K562 (cell line): Measurements from ENCODE around the gene GTPBP1. TPM values are rescaled to one million over a fixed set of nuclear protein-coding genes. Genes with fewer than 3 reads are reported as not detected.
A peak's percentile ranks its signal among the peaks of the same experiment; 100 is the strongest.

ENCODE experiments used
- ARID3B ChIP-seq: fragments of 250-450 bp; sonication (Bioruptor Pico); IDR thresholded peaks from 2 replicates; pipeline ENCODE4 v1.4.0; 2020; ENCODE audit warnings: borderline replicate concordance
- CC2D1A ChIP-seq: fragments of 450-650 bp; IDR thresholded peaks from 2 replicates; pipeline ENCODE4 v1.6.1; 2017; ENCODE audit warnings: mild to moderate bottlenecking
- CLOCK ChIP-seq: fragments of 250-450 bp; sonication (Bioruptor Pico); IDR thresholded peaks from 2 replicates; pipeline ENCODE4 v1.4.0; 2020; ENCODE audit warnings: mild to moderate bottlenecking, moderate library complexity, borderline replicate concordance
- CREB5 ChIP-seq: fragments of 250-450 bp; sonication (Bioruptor Pico); IDR thresholded peaks from 2 replicates; pipeline ENCODE4 v1.5.0; 2020; ENCODE audit warnings: mild to moderate bottlenecking
- ETV6 ChIP-seq, 3 experiments: fragments of 150-350 bp in 1 of 3; sonication (generic) in 1 of 3; formaldehyde crosslinking in 1 of 3; IDR thresholded peaks; 2 replicates each; pipeline versions ENCODE4 v1.6.1 to v1.8.0; 2014 to 2022; ENCODE audit warnings: borderline replicate concordance in 2 of 3, low read depth in 2 of 3, antibody characterized with exemption in 1 of 3, low read length in 1 of 3, mild to moderate bottlenecking in 1 of 3, missing genetic modification reagents in 1 of 3
- IFI16 ChIP-seq: fragments of 250-450 bp; sonication (Bioruptor Pico); IDR thresholded peaks from 2 replicates; pipeline ENCODE4 v2.1.2; 2022; ENCODE audit warnings: mild to moderate bottlenecking, inconsistent platforms
- MBD1 ChIP-seq: fragments of 250-450 bp; sonication (Bioruptor Pico); IDR thresholded peaks from 2 replicates; pipeline ENCODE4 v1.8.0; 2022; ENCODE audit warnings: inconsistent platforms
- MCM3 ChIP-seq: fragments of 450-650 bp; IDR thresholded peaks from 2 replicates; pipeline ENCODE4 v1.6.1; 2016
- MIER1 ChIP-seq: fragments of 450-650 bp; IDR thresholded peaks from 2 replicates; pipeline ENCODE4 v1.6.1; 2016; ENCODE audit warnings: antibody characterized with exemption, mild to moderate bottlenecking, low read depth
- NBN ChIP-seq: fragments of 450-650 bp; IDR thresholded peaks from 2 replicates; pipeline ENCODE4 v1.6.1; 2016; ENCODE audit warnings: low read depth, mild to moderate bottlenecking
- NR2C1 ChIP-seq, 2 experiments: fragments of 450-650 bp; IDR thresholded peaks; 2 replicates each; pipeline ENCODE4 v1.6.1; 2017; ENCODE audit warnings: mild to moderate bottlenecking in 2 of 2, antibody characterized with exemption in 1 of 2, inconsistent platforms in 1 of 2, missing compliant biosample characterization in 1 of 2, missing genetic modification characterization in 1 of 2
- POLR2H ChIP-seq: IDR thresholded peaks from 2 replicates; pipeline ENCODE4 v1.6.1; 2016; ENCODE audit warnings: missing genetic modification characterization, low read depth, mild to moderate bottlenecking, control low read depth, missing compliant biosample characterization, moderate library complexity
- THRA ChIP-seq: fragments of 450-650 bp; IDR thresholded peaks from 2 replicates; pipeline ENCODE4 v1.6.1; 2017; ENCODE audit warnings: mild to moderate bottlenecking, moderate library complexity
- WHSC1 ChIP-seq: IDR thresholded peaks from one replicate; pipeline ENCODE4 v1.6.1; 2012; ENCODE audit warnings: low read length, control low read depth, inconsistent platforms
- ZBTB17 ChIP-seq: fragments of 450-650 bp; formaldehyde crosslinking; IDR thresholded peaks from 2 replicates; pipeline ENCODE4 v1.4.0; 2020; ENCODE audit warnings: mild to moderate bottlenecking
- polyA plus RNA-seq, 8 experiments: library from polyadenylated mRNA; depleted of rRNA in 4 of 8; stranded (reverse) in 5 of 8; unstranded in 3 of 8; fragments of >200 nt; fragmentation: Nextera tagmentation in 2 of 8; fragmentation: Illumina TruSeq in 1 of 8; extraction: Ambion mirVana in 2 of 8; extraction: Trizol in 1 of 8; gene quantifications; 2 replicates each; pipeline versions ENCODE4 v1.2.1 to v1.2.3, GENCODE V29; 2011 to 2014; ENCODE audit warnings: inconsistent platforms in 1 of 8, missing spikeins in 1 of 8
- total RNA-seq, 7 experiments: library from RNA; depleted of rRNA in 6 of 7; stranded (reverse); fragments of >200 nt in 6 of 7; fragmentation: Illumina TruSeq in 2 of 7; extraction: Trizol in 2 of 7; gene quantifications; 2 replicates each; pipeline versions ENCODE4 v1.2.1 to v1.2.3, GENCODE V29; 2011 to 2021; ENCODE audit warnings: low replicate concordance in 1 of 7

GTPBP1 gene
- total and polyA plus RNA-seq, 9 of the 15 experiments (the other 6 are each of a cell fraction or from before 2014, with no cell fraction given), result 0.83 to 53.2 (median 23.3) TPM

- TF ChIP-seq ARID3B (CRISPR knock-in tag) (no peak), IFI16 (CRISPR knock-in tag) (no peak), MIER1 (no peak), MCM3 (no peak), THRA (no peak), ETV6 (IDR thresholded peaks at IDR 0.05; ENCODE audit: borderline replicate concordance in 1 of 2, low read depth in 2 of 2, low read length in 1 of 2) (no peak), ETV6 (CRISPR knock-in tag; IDR thresholded peaks at IDR 0.05; ENCODE audit: borderline replicate concordance) (no peak), ZBTB17 (CRISPR knock-in tag) (no peak), NBN (0 out of 2 replicates have a peak, but pooled peaks have one; percentile 22), POLR2H (tag) (peak; percentile 57; the same call in 1 of the 2 replicates), MBD1 (no peak), CLOCK (CRISPR knock-in tag) (no peak), CC2D1A (no peak), WHSC1 (no peak), CREB5 (no peak), NR2C1 (IDR thresholded peaks at IDR 0.05) (no peak), NR2C1 (tag; IDR thresholded peaks at IDR 0.05) (no peak)
Observed at GRCh38 chr22:38700789-38701628, 4.7 kb upstream of the GTPBP1 start, which contains the start of gene JOSD1 (continued).
